K562 (cell line): ENCODE data around the gene YPEL3. TPM values are rescaled to one million over a fixed set of nuclear protein-coding genes. Genes with fewer than 3 reads are reported as not detected.

Source experiments
- CBX5 ChIP-seq: IDR thresholded peaks from 2 replicates; pipeline ENCODE4 v1.6.1; 2014; ENCODE audit warnings: low read depth, borderline replicate concordance
- ELF2 ChIP-seq: fragments of 250-450 bp; sonication (Bioruptor Pico); IDR thresholded peaks from 2 replicates; pipeline ENCODE4 v1.5.0; 2021; ENCODE audit warnings: mild to moderate bottlenecking
- EP300 ChIP-seq: IDR thresholded peaks from 2 replicates; pipeline ENCODE4 v1.6.1; 2012; ENCODE audit warnings: low read length, improper control_type of control experiment
- GTF2B ChIP-seq: IDR thresholded peaks from 2 replicates; pipeline ENCODE4 v1.6.1; 2011; ENCODE audit not compliant: insufficient read length; ENCODE audit errors: extremely low read depth
- HDAC3 ChIP-seq: fragments of 450-650 bp; IDR thresholded peaks from 2 replicates; pipeline ENCODE4 v1.6.1; 2018; ENCODE audit warnings: borderline replicate concordance, mild to moderate bottlenecking, moderate library complexity; ENCODE audit not compliant: partially characterized antibody
- HDAC8 ChIP-seq: fragments of 450-650 bp; IDR thresholded peaks from 2 replicates; pipeline ENCODE4 v1.6.1; 2016; ENCODE audit warnings: mild to moderate bottlenecking, missing genetic modification characterization, moderate library complexity, missing compliant biosample characterization
- HDGF ChIP-seq: fragments of 450-650 bp; IDR thresholded peaks from 2 replicates; pipeline ENCODE4 v1.6.1; 2016
- MCM5 ChIP-seq: fragments of 450-650 bp; IDR thresholded peaks from 2 replicates; pipeline ENCODE4 v1.6.1; 2016; ENCODE audit warnings: low read depth
- NONO ChIP-seq, 2 experiments: fragments of 200-400 bp in 1 of 2; fragments of 450-650 bp in 1 of 2; formaldehyde crosslinking in 1 of 2; IDR thresholded peaks; 2 replicates each; pipeline ENCODE4 v1.6.1; 2017; ENCODE audit warnings: low read depth in 2 of 2, mild to moderate bottlenecking in 2 of 2, moderate library complexity in 2 of 2, low read length in 1 of 2
- PHF8 ChIP-seq: fragments of 200-600 bp; sonication (generic); IDR thresholded peaks from 2 replicates; pipeline ENCODE4 v1.6.1; 2012; ENCODE audit warnings: mixed run types, mild to moderate bottlenecking, inconsistent platforms, low read length, moderate library complexity, borderline replicate concordance
- PML ChIP-seq: IDR thresholded peaks from 2 replicates; pipeline ENCODE4 v1.6.1; 2012; ENCODE audit warnings: low read length, inconsistent platforms
- SMARCB1 ChIP-seq: IDR thresholded peaks from 2 replicates; pipeline ENCODE4 v1.6.1; 2011; ENCODE audit warnings: improper control_type of control experiment, low read depth; ENCODE audit not compliant: insufficient read length
- SOX6 ChIP-seq: fragments of 450-650 bp; IDR thresholded peaks from 2 replicates; pipeline ENCODE4 v1.6.1; 2014; ENCODE audit warnings: mild to moderate bottlenecking
- TRIM28 ChIP-seq: fragments of 450-650 bp; IDR thresholded peaks from 2 replicates; pipeline ENCODE4 v1.6.1; 2017
- ZNF561 ChIP-seq: fragments of 450-650 bp; formaldehyde crosslinking; conservative IDR thresholded peaks from 2 replicates; pipeline ENCODE4 v1.4.0; 2020; ENCODE audit warnings: mild to moderate bottlenecking, moderate library complexity
- ZNF586 ChIP-seq: fragments of 450-650 bp; formaldehyde crosslinking; conservative IDR thresholded peaks from 2 replicates; pipeline ENCODE4 v1.4.0; 2020; ENCODE audit warnings: mild to moderate bottlenecking, moderate library complexity
- ZNF699 ChIP-seq: fragments of 250-450 bp; sonication (Bioruptor Pico); IDR thresholded peaks from 2 replicates; pipeline ENCODE4 v1.8.0; 2021; ENCODE audit warnings: mild to moderate bottlenecking, moderate library complexity; ENCODE audit not compliant: insufficient replicate concordance
- ZNF77 ChIP-seq: fragments of 250-450 bp; sonication (Bioruptor Pico); IDR thresholded peaks from 2 replicates; pipeline ENCODE4 v1.5.0; 2020
- polyA plus RNA-seq, 8 experiments: library from polyadenylated mRNA; depleted of rRNA in 4 of 8; stranded (reverse) in 5 of 8; unstranded in 3 of 8; fragments of >200 nt; fragmentation: Nextera tagmentation in 2 of 8; fragmentation: Illumina TruSeq in 1 of 8; extraction: Ambion mirVana in 2 of 8; extraction: Trizol in 1 of 8; gene quantifications; 2 replicates each; pipeline versions ENCODE4 v1.2.1 to v1.2.3, GENCODE V29; 2011 to 2014; ENCODE audit warnings: inconsistent platforms in 1 of 8, missing spikeins in 1 of 8
- total RNA-seq, 7 experiments: library from RNA; depleted of rRNA in 6 of 7; stranded (reverse); fragments of >200 nt in 6 of 7; fragmentation: Illumina TruSeq in 2 of 7; extraction: Trizol in 2 of 7; gene quantifications; 2 replicates each; pipeline versions ENCODE4 v1.2.1 to v1.2.3, GENCODE V29; 2011 to 2021; ENCODE audit warnings: low replicate concordance in 1 of 7
- TF ChIP-seq, protein P1 (sequence below), 2 experiments: fragments of 450-650 bp; IDR thresholded peaks; 2 replicates each; pipeline ENCODE4 v1.6.1; 2016
- TF ChIP-seq, protein P2 (sequence below): fragments of 450-650 bp; formaldehyde crosslinking; IDR thresholded peaks from 2 replicates; pipeline ENCODE4 v1.4.0; 2022; ENCODE audit warnings: missing genetic modification characterization
- TF ChIP-seq, protein P3 (sequence below): IDR thresholded peaks from 3 replicates; pipeline ENCODE4 v1.6.1; 2011; ENCODE audit warnings: borderline replicate concordance, mild to moderate bottlenecking; ENCODE audit not compliant: insufficient read length, insufficient read depth
- TF ChIP-seq, protein P4 (sequence below): sonication (generic); formaldehyde crosslinking; IDR thresholded peaks from 2 replicates; pipeline ENCODE4 v1.9.0; 2022; ENCODE audit warnings: mild to moderate bottlenecking, missing genetic modification reagents
- TF ChIP-seq, protein P5 (sequence below): fragments of 250-450 bp; sonication (Bioruptor Pico); IDR thresholded peaks from 2 replicates; pipeline ENCODE4 v1.4.0; 2020; ENCODE audit warnings: borderline replicate concordance

The YPEL3 gene
- total and polyA plus RNA-seq, 9 of the 15 experiments (the other 6 are each of a cell fraction or from before 2014, with no cell fraction given) = 0.41 to 15.0 (median 2.9) TPM

- TF ChIP-seq GTF2B (no peak), ZNF699 (no peak), ELF2 (CRISPR knock-in tag) (no peak), ZNF77 (CRISPR knock-in tag) (no peak), HDAC3 (no peak), SMARCB1 (no peak), HDAC8 (no peak), SOX6 (no peak), PHF8 (no peak), HDGF (no peak), NONO (IDR thresholded peaks at IDR 0.05; ENCODE audit: low read depth in 2 of 2, low read length in 1 of 2) (no peak), ZNF561 (CRISPR knock-in tag) (peak; percentile 94), TRIM28 (peak; percentile 98), PML (no peak), EP300 (no peak), CBX5 (peak; percentile 99), ZNF586 (CRISPR knock-in tag) (no peak), MCM5 (no peak)
- TF ChIP-seq, protein P1, sequence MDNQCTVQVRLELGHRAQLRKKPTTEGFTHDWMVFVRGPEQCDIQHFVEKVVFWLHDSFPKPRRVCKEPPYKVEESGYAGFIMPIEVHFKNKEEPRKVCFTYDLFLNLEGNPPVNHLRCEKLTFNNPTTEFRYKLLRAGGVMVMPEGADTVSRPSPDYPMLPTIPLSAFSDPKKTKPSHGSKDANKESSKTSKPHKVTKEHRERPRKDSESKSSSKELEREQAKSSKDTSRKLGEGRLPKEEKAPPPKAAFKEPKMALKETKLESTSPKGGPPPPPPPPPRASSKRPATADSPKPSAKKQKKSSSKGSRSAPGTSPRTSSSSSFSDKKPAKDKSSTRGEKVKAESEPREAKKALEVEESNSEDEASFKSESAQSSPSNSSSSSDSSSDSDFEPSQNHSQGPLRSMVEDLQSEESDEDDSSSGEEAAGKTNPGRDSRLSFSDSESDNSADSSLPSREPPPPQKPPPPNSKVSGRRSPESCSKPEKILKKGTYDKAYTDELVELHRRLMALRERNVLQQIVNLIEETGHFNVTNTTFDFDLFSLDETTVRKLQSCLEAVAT (IDR thresholded peaks at IDR 0.05) = peak in 1 of 2 experiments; percentile 41; a peak in 1 of 4 replicates
- TF ChIP-seq, protein P2, sequence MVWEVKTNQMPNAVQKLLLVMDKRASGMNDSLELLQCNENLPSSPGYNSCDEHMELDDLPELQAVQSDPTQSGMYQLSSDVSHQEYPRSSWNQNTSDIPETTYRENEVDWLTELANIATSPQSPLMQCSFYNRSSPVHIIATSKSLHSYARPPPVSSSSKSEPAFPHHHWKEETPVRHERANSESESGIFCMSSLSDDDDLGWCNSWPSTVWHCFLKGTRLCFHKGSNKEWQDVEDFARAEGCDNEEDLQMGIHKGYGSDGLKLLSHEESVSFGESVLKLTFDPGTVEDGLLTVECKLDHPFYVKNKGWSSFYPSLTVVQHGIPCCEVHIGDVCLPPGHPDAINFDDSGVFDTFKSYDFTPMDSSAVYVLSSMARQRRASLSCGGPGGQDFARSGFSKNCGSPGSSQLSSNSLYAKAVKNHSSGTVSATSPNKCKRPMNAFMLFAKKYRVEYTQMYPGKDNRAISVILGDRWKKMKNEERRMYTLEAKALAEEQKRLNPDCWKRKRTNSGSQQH (CRISPR knock-in tag) = no peak
- TF ChIP-seq, protein P3, sequence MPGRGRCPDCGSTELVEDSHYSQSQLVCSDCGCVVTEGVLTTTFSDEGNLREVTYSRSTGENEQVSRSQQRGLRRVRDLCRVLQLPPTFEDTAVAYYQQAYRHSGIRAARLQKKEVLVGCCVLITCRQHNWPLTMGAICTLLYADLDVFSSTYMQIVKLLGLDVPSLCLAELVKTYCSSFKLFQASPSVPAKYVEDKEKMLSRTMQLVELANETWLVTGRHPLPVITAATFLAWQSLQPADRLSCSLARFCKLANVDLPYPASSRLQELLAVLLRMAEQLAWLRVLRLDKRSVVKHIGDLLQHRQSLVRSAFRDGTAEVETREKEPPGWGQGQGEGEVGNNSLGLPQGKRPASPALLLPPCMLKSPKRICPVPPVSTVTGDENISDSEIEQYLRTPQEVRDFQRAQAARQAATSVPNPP = no peak
- TF ChIP-seq, protein P4, sequence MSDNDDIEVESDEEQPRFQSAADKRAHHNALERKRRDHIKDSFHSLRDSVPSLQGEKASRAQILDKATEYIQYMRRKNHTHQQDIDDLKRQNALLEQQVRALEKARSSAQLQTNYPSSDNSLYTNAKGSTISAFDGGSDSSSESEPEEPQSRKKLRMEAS = no peak
- TF ChIP-seq, protein P5, sequence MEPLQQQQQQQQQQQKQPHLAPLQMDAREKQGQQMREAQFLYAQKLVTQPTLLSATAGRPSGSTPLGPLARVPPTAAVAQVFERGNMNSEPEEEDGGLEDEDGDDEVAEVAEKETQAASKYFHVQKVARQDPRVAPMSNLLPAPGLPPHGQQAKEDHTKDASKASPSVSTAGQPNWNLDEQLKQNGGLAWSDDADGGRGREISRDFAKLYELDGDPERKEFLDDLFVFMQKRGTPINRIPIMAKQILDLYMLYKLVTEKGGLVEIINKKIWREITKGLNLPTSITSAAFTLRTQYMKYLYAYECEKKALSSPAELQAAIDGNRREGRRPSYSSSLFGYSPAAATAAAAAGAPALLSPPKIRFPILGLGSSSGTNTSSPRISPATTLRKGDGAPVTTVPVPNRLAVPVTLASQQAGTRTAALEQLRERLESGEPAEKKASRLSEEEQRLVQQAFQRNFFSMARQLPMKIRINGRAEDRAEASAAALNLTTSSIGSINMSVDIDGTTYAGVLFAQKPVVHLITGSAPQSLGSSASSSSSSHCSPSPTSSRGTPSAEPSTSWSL (CRISPR knock-in tag) = no peak
These were observed 1.0 kb upstream of the YPEL3 start (continued) for GRCh38 chr16:30096862-30097563.
